Posterior vena cava (tissue), 2 donors: ENCODE data around the gene ADAMTS6. TPM values are rescaled to one million over a fixed set of nuclear protein-coding genes. Genes with fewer than 3 reads are reported as not detected.
"Not testable (repeated sequence)": the region's sequence is repeated elsewhere in the genome, so short reads cannot be mapped to it uniquely, and the experiment has no call there.

Experiments
- DNase-seq: peaks from one replicate; pipeline ENCODE4 v3.0.0-alpha.2; 2020; ENCODE audit warnings: low spot score
- intact Hi-C, 2 donors: fragments of 100-400 bp; cut with DNase I; formaldehyde crosslinking; loops; one replicate each; pipeline versions ENCODE4 v1.14.1 to v1.14.2; 2022 to 2023
- total RNA-seq, 2 donors: library from RNA; stranded (reverse); fragmentation: NEBNext Ultra II Directional; extraction: Animal tissue kit (Norgen Biotek cat#: 25700); gene quantifications; one replicate each; pipeline ENCODE4 v1.2.1, GENCODE V29; 2021
- donor health status: DM: yes; HTN: yes; CAD: no.
- donor health status: DM: yes; HTN: yes; CAD: no.

ADAMTS6 gene
- total RNA-seq, 2 donors from 2014 or later = 5.5 to 14.4 TPM

- intact Hi-C loops = no loop called here
- no peak for DNase-seq
These were observed 157.5 kb downstream of the ADAMTS6 start for GRCh38 chr5:65324226-65324625.

GRCh38 chr5:65320704-65321103, 161.0 kb downstream of the ADAMTS6 start:
- DNase-seq, intact Hi-C loops: not testable (repeated sequence)

- no peak for DNase-seq
- intact Hi-C loops = no loop called here
These were observed 161.5 kb downstream of the ADAMTS6 start for GRCh38 chr5:65320250-65320649.

GRCh38 chr5:65307931-65308330, 173.8 kb downstream of the ADAMTS6 start:
- intact Hi-C loops = no loop called here
- no peak for DNase-seq

- intact Hi-C loops = no loop called here
- no peak for DNase-seq
These were observed 174.6 kb downstream of the ADAMTS6 start for GRCh38 chr5:65307088-65307487.

GRCh38 chr5:65305913-65306312, 175.8 kb downstream of the ADAMTS6 start:
- no peak for DNase-seq
- intact Hi-C loops = no loop called here

GRCh38 chr5:65299861-65300260, 181.9 kb downstream of the ADAMTS6 start:
- DNase-seq = no peak
- intact Hi-C loops = no loop called here

GRCh38 chr5:65296067-65296466, 185.7 kb downstream of the ADAMTS6 start:
- intact Hi-C loops = no loop called here
- DNase-seq = no peak

- intact Hi-C loops = no loop called here
- no peak for DNase-seq
These were observed 189.5 kb downstream of the ADAMTS6 start for GRCh38 chr5:65292196-65292595.

- intact Hi-C loops = no loop called here
- no peak for DNase-seq
These were observed 191.0 kb downstream of the ADAMTS6 start for GRCh38 chr5:65290677-65291076.

GRCh38 chr5:65288657-65289056, 193.1 kb downstream of the ADAMTS6 start:
- DNase-seq = no peak
- intact Hi-C loops = no loop called here

- DNase-seq = no peak
- intact Hi-C loops = no loop called here
These were observed 202.1 kb downstream of the ADAMTS6 start for GRCh38 chr5:65279603-65280002.

- intact Hi-C loops = no loop called here
These were observed 205.4 kb downstream of the ADAMTS6 start for GRCh38 chr5:65276178-65276890.

GRCh38 chr5:65271906-65272305, 209.8 kb downstream of the ADAMTS6 start:
- intact Hi-C loops = no loop called here
- DNase-seq = no peak

More at GRCh38 chr5:65276178-65276890, 205.4 kb downstream of the ADAMTS6 start:
- DNase-seq = no peak

- DNase-seq = no peak
- intact Hi-C loops = no loop called here
These were observed 213.2 kb downstream of the ADAMTS6 start for GRCh38 chr5:65268525-65268924.

GRCh38 chr5:65264420-65264819, 217.3 kb downstream of the ADAMTS6 start:
- no peak for DNase-seq
- intact Hi-C loops = no loop called here

GRCh38 chr5:65263321-65263720, 218.4 kb downstream of the ADAMTS6 start:
- no peak for DNase-seq
- intact Hi-C loops = no loop called here

- no peak for DNase-seq
- intact Hi-C loops = no loop called here
These were observed 219.1 kb downstream of the ADAMTS6 start for GRCh38 chr5:65262649-65263059.

GRCh38 chr5:65262096-65262495, 219.6 kb downstream of the ADAMTS6 start:
- intact Hi-C loops = no loop called here
- no peak for DNase-seq

GRCh38 chr5:65261499-65261898, 220.2 kb downstream of the ADAMTS6 start:
- intact Hi-C loops = no loop called here
- no peak for DNase-seq

- intact Hi-C loops = no loop called here
- no peak for DNase-seq
These were observed 226.4 kb downstream of the ADAMTS6 start for GRCh38 chr5:65255294-65255693.

- DNase-seq = no peak
- intact Hi-C loops = no loop called here
These were observed 228.7 kb downstream of the ADAMTS6 start for GRCh38 chr5:65252977-65253376.
